ENCODE measurements around the gene UBTF. TPM values are rescaled to one million over a fixed set of nuclear protein-coding genes. Genes with fewer than 3 reads are reported as not detected.

The UBTF gene
- total and polyA plus RNA-seq, 9 of the 15 experiments (the other 6 are each of a cell fraction or from before 2014, with no cell fraction given), result 1.2 to 113 (median 83.6) TPM

- TF ChIP-seq SRSF9 (IDR thresholded peaks at IDR 0.05; ENCODE audit: borderline replicate concordance, low read depth, low read length) (no peak), NR4A1 (CRISPR knock-in tag; IDR thresholded peaks at IDR 0.05) (no peak), NR4A1 (tag; IDR thresholded peaks at IDR 0.05) (no peak; the same call in 1 of the 2 replicates), TAF9B (IDR thresholded peaks at IDR 0.05; ENCODE audit: partially characterized antibody) (peak; percentile 84), ELF4 (CRISPR knock-in tag; IDR thresholded peaks at IDR 0.05) (no peak), REST (IDR thresholded peaks at IDR 0.05; ENCODE audit: borderline replicate concordance) (peak; percentile 62), REST (CRISPR knock-in tag; IDR thresholded peaks at IDR 0.05; ENCODE audit: low read depth) (no peak), ZNF699 (CRISPR knock-in tag; IDR thresholded peaks at IDR 0.05; ENCODE audit: insufficient replicate concordance) (no peak), ZBTB5 (IDR thresholded peaks at IDR 0.05) (no peak), RAD21 (CRISPR knock-in tag; conservative IDR thresholded peaks at IDR 0.05 in 1 of 2, IDR thresholded peaks at IDR 0.05 in 1 of 2) (no peak), MECOM (CRISPR knock-in tag; IDR thresholded peaks at IDR 0.05) (no peak), ZBTB1 (CRISPR knock-in tag; IDR thresholded peaks at IDR 0.05; ENCODE audit: borderline replicate concordance, low read depth) (no peak; the same call in 1 of the 2 replicates), NFATC3 (IDR thresholded peaks at IDR 0.05) (no peak), PBX2 (CRISPR knock-in tag; IDR thresholded peaks at IDR 0.05; ENCODE audit: low read depth) (no peak), PBX2 (tag; conservative IDR thresholded peaks at IDR 0.05; ENCODE audit: low read depth) (no peak), SMARCA5 (IDR thresholded peaks at IDR 0.05) (no peak)
These were observed 59.8 kb downstream of the UBTF start (continued) for GRCh38 chr17:44159519-44160210.

Measured in K562 (cell line).